Muscle layer of duodenum (tissue), 2 donors: ENCODE results near the gene LEMD3.

Source experiments
- H3K27ac ChIP-seq: one replicate; pipeline ENCODE4 v1.7.0; 2013; ENCODE audit warnings: mild to moderate bottlenecking, low read length
- H3K27me3 ChIP-seq: one replicate; pipeline ENCODE4 v1.7.0; 2013; ENCODE audit warnings: low read depth, mild to moderate bottlenecking, control low read depth, low read length
- H3K36me3 ChIP-seq, 2 donors: one replicate each; pipeline ENCODE4 v1.7.0; 2013; ENCODE audit warnings: low read length in 2 of 2, control low read depth in 1 of 2, mild to moderate bottlenecking in 1 of 2; ENCODE audit not compliant: insufficient read depth in 2 of 2, control insufficient read depth in 1 of 2
- H3K4me1 ChIP-seq, 2 donors: one replicate each; pipeline ENCODE4 v1.7.0; 2013; ENCODE audit warnings: low read length in 2 of 2, mild to moderate bottlenecking in 2 of 2, control low read depth in 1 of 2, moderate library complexity in 1 of 2; ENCODE audit not compliant: insufficient read depth in 2 of 2, control insufficient read depth in 1 of 2
- H3K4me3 ChIP-seq, 2 donors: one replicate each; pipeline ENCODE4 v1.7.0; 2013; ENCODE audit warnings: low read length in 2 of 2, low read depth in 1 of 2, mild to moderate bottlenecking in 1 of 2
- H3K9me3 ChIP-seq, 2 donors: one replicate each; pipeline ENCODE4 v1.7.0; 2013; ENCODE audit warnings: low read length in 2 of 2, control low read depth in 1 of 2, mild to moderate bottlenecking in 1 of 2; ENCODE audit not compliant: control insufficient read depth in 1 of 2
- donor health status: healthy.

The LEMD3 gene

DNA sequence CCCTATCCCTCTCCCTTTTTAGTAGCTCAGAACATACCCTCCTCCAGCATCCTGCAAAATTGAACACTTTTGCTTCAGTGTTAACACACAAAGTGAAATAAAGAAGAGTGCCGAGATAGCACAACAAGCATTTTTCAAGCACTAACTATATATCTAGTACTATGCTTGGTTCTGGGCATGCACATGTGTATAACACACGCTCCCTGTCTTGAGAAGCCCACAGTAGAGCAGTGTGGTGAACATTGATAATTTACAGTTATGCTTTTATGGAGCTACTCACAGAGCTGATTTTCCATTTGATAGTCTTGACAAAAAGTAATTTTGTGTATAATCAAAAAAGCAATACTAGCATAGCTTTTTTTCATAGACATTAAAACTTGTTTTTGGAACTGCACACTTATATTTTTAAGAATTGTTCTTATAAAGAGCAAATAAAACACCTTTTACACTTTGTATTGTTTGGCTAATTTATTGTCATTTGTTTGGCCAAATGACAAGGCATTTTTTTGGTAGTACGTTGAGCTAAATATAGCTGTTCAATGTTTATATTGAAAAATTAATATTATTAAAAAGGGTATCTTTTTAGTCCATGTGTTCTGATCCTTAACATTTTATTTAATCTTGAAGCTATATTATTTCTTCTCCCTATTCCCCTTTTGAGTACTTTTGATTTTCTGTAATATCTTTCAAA lies 39.7 kb downstream of the LEMD3 start:
- peaks cover 4 to 14% of the 10 kb centered on the region in 2 donors for H3K4me1 ChIP-seq
- H3K9me3 ChIP-seq, result no peaks in the 10 kb centered on the region
- no peak overlapping the region for H3K27ac ChIP-seq

DNA sequence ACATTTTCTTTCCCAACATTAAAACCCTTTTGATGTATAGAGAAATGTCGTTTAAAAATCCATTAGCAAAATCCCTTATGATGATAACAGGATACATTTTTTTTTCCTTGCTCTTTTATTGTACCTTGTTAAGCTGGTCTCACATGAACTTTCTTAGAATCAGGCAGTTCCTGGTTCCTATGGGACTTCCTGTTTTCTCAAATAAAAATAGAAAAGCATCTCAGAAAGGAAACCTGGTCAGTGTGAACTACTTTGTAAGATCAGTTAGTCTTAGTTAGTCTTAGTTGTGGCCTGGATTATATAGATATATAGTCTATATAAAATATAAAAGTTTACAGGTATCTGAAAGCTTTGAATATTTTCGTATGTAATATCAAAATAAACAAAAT lies 40.3 kb downstream of the LEMD3 start:
- Histone ChIP-seq H3K4me3 (no peak overlapping the region), H3K4me1 (peaks cover 4 to 14% of the 10 kb centered on the region in 2 donors), H3K27me3 (no peaks in the 10 kb centered on the region), H3K9me3 (no peaks in the 10 kb centered on the region), H3K36me3 (no peaks in the 10 kb centered on the region), H3K27ac (no peak overlapping the region)

More for the DNA sequence above, 39.7 kb downstream of the LEMD3 start:
- no peaks in the 10 kb centered on the region for H3K27me3 ChIP-seq
- H3K36me3 ChIP-seq, result no peaks in the 10 kb centered on the region
- no peak overlapping the region for H3K4me3 ChIP-seq

DNA sequence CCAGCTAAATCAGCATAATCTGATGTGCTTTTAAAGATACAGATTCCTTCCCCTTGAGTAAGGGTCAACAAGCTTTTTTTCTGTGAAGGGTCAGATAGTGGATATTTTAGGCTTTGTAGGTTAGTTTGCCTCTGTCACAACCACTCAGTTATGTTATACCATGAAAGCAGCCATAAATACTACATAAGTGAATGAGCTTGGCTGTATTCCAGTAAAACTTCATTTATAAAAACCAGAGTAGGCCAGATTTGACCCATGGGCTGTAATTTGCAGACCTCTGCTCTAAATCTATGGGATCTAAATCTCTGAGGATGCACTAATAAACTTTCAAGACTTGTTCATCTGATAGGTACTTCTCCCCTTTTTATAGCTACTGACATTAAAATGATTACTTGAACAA lies 47.7 kb downstream of the LEMD3 start:
- Histone ChIP-seq H3K27me3 (no peaks in the 10 kb centered on the region), H3K4me1 (peaks cover 0 to 4% of the 10 kb centered on the region in 2 donors), H3K9me3 (peaks cover 5 to 11% of the 10 kb centered on the region in 2 donors), H3K27ac (no peak overlapping the region), H3K36me3 (peaks cover 15 to 28% of the 10 kb centered on the region in 2 donors), H3K4me3 (no peak overlapping the region)

DNA sequence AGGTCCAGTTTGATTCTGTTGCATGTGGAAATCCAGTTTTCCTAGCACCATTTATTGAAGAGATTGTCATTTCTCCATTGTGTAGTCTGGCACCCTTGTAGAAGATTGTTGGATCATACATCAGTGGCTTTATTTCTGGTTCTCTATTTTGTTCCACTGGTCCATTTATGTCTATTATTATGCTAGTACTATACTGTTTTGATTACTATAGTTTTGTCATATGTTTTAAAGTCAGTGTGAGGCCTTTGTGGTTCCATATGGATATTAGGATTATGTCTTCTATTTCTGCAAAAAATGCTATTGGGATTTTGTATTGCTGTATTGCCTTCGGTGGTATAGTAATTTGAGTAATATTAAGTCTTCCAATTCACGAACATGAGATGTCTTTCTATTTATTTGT lies 51.4 kb downstream of the LEMD3 start:
- Histone ChIP-seq H3K4me3 (no peak overlapping the region), H3K9me3 (peaks cover 5 to 11% of the 10 kb centered on the region in 2 donors), H3K27me3 (no peaks in the 10 kb centered on the region), H3K36me3 (peaks cover 15 to 28% of the 10 kb centered on the region in 2 donors), H3K4me1 (peaks cover 0 to 4% of the 10 kb centered on the region in 2 donors), H3K27ac (no peak overlapping the region)

DNA sequence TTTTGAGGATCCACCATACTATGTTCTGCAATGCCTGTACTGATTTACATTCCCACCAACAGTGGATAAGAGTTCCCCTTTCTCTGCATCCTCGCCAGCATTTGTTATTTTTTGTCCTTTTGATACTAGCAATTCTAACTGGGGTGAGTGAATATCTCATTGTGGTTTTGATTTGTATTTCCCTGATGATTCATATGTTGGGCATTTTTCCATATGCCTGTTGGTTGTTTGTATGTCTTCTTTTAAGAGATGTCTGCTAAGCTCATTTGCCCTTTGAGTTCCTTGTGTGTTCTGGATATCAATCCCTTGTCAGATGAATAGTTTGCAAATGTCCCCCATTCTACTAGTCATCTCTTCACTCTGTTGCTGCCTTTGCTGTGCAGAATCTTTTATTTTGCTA lies 60.1 kb downstream of the LEMD3 start:
- Histone ChIP-seq H3K4me3 (no peak overlapping the region), H3K4me1 (no peaks in the 10 kb centered on the region)

DNA sequence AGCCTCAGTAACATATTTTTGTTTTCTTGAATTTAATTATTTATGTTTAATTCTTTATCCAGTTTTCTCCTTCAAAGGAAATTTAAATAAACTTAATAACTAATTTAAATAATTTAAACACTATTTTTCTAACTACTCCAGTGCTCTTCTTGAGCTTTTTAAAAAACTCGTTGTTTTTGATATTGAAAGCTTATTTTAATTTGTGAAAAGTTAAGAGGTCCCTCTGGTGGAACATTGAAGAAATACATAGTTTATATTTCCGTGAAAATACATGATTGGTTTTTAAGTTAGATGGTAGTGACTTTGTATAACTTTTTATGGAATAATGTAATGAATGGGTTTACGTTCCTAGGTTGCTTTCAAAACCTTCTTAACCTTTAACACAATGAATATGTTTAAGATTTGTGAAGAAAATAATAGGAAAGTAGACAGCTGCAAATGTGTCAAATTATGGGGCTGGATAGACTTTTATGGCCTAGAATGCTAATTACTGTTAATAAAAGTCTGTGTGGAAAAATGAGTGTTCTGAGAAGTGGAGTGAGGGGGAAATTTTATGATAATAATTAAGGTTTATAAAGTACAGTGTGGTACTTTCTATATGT lies 63.2 kb downstream of the LEMD3 start:
- H3K36me3 ChIP-seq, result peaks cover 0 to 15% of the 10 kb centered on the region in 2 donors
- no peaks in the 10 kb centered on the region for H3K4me1 ChIP-seq
- no peaks in the 10 kb centered on the region for H3K27me3 ChIP-seq
- peaks cover 4 to 6% of the 10 kb centered on the region in 2 donors for H3K9me3 ChIP-seq
- H3K4me3 ChIP-seq, result no peak overlapping the region
- H3K27ac ChIP-seq, result no peak overlapping the region

More for the DNA sequence above, 60.1 kb downstream of the LEMD3 start:
- Histone ChIP-seq H3K27me3 (no peaks in the 10 kb centered on the region), H3K9me3 (peaks cover 4 to 6% of the 10 kb centered on the region in 2 donors), H3K27ac (no peak overlapping the region), H3K36me3 (peaks cover 0 to 15% of the 10 kb centered on the region in 2 donors)

DNA sequence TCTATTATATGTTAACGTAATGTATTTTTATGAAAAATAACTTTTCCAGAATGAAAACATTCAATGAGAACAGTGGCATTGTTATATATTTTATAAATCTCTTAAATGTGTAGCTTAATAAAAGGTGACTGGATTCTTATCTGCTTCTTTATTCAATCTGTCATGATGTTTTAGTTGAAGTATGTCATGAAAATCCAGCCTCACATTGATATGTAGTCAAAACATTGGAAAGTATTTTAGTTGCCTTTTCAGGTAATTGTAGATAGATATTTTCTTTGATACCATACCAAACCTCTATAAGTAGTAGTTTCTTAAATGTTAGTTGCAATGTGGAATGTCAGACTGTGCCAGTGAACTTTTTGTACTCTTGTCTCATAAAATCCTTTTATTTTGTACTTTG lies 67.8 kb downstream of the LEMD3 start:
- H3K36me3 ChIP-seq, result peaks cover 14 to 16% of the 10 kb centered on the region in 2 donors

DNA sequence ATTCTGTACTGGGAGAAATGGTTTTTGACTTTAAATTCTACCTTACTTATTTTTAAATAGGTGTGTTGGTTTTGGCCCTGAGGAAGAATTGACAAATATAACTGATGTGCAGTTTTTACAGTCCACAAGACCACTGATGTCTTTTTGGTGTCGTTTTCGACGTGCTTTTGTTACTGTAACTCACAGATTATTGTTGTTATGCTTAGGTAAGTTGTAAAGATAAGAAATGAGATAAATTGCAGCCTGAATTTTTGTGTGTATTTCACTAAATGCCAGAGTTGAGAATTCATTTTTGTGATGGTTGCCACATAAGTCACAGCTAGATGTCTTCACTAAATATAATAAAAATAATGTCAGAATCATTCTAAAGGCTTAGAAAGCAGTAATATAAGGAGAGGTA lies 69.2 kb downstream of the LEMD3 start:
- Histone ChIP-seq H3K27me3 (no peaks in the 10 kb centered on the region), H3K27ac (no peak overlapping the region), H3K4me3 (no peak overlapping the region), H3K9me3 (no peaks in the 10 kb centered on the region), H3K4me1 (no peaks in the 10 kb centered on the region), H3K36me3 (peaks cover 17 to 19% of the 10 kb centered on the region in 2 donors)

More for the DNA sequence above, 67.8 kb downstream of the LEMD3 start:
- H3K4me3 ChIP-seq, result no peak overlapping the region
- no peaks in the 10 kb centered on the region for H3K9me3 ChIP-seq
- no peaks in the 10 kb centered on the region for H3K27me3 ChIP-seq
- H3K27ac ChIP-seq, result no peak overlapping the region
- H3K4me1 ChIP-seq, result no peaks in the 10 kb centered on the region

DNA sequence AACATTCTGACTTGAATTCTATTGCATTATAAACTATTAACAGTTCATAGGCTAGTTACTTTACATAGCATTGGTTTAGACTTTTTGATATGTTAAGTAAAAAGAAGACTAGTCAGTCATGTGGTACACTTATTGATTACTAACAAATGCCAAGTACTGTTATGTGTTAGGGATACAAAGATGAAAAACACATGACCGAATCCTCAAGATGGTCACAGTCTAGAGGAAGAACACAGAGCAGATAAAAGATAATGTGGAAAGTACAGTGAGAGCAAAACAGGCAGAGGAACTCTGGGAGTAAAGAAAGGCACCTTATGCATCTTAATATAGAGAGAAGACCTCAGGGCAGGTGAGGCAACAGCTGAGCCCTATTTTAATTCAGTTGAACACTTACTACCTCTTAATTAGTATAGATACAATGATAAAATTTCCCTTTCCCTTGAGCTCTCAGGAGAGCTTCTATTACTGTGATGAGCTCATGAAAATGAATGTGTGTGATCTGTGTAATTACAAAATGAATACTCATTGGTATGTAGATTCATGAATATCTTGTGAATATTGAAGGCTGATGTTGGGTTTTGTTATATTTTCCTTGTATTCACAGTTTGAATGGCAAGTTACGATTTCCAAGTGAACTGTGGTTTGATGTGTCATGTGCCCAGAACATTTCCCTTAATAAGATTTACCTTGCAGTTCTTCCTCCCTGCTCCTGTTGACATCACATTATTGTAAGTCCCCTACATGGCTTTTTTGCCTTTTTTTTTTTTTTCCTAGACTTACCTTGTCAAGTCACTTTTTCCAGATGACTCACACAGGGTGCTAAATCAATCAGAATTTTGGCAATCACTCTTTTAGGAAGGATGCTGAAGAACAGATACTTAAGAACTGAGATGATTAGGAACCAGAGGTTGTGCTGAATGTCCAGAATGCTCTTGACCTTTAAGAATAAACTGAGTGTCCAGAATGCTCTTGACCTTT lies 79.6 kb downstream of the LEMD3 start:
- no peak overlapping the region for H3K27ac ChIP-seq
- H3K4me3 ChIP-seq, result no peak overlapping the region

DNA sequence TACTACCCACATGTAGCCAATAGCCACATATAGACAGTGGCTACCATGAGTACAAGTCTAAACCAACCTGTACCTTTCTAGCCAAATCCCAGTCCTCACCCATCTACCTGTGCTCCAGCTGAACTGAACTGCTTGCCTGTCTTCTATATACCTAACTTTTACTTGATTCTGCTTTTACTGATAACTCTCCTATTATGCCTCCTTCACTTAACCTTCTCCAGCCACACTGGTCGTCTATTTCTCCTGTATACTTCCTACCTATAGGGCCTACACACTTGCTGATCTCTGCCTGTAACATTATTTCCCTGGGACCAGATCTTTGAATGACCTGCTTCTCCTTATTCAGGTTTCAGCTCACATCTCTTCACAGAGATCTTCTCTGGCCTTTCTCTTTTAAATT lies 83.1 kb downstream of the LEMD3 start:
- Histone ChIP-seq H3K27ac (no peak overlapping the region), H3K9me3 (no peaks in the 10 kb centered on the region)

More for the DNA sequence above, 79.6 kb downstream of the LEMD3 start:
- H3K36me3 ChIP-seq, result peaks cover 5 to 12% of the 10 kb centered on the region in 2 donors
- no peaks in the 10 kb centered on the region for H3K9me3 ChIP-seq
- H3K27me3 ChIP-seq, result no peaks in the 10 kb centered on the region
- H3K4me1 ChIP-seq, result no peaks in the 10 kb centered on the region

DNA sequence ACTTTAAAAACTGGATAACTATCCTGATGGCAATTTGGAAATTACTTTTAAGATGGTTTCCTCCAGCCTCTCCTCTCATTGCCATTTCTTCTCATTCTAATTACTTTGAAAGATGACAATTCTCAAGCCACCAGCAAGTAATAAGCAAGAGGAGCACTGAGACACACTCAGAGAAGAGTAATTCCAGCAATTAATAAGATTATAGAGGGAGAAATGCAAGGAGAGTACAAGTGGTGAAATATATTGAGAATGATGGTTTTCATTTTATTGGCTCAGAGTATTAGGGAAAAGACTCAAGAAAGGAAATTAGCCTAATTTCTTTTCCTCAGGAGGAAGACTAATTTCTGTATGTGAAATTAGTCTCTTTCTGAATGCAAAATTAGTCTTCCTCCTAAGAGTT lies 88.6 kb downstream of the LEMD3 start:
- no peaks in the 10 kb centered on the region for H3K4me1 ChIP-seq
- no peak overlapping the region for H3K27ac ChIP-seq
- H3K9me3 ChIP-seq, result no peaks in the 10 kb centered on the region
- no peaks in the 10 kb centered on the region for H3K36me3 ChIP-seq
- no peaks in the 10 kb centered on the region for H3K27me3 ChIP-seq
- H3K4me3 ChIP-seq, result no peak overlapping the region

More for the DNA sequence above, 83.1 kb downstream of the LEMD3 start:
- Histone ChIP-seq H3K27me3 (no peaks in the 10 kb centered on the region), H3K36me3 (no peaks in the 10 kb centered on the region), H3K4me1 (no peaks in the 10 kb centered on the region), H3K4me3 (no peak overlapping the region)
